Natural killer cell (primary cell): ENCODE results near the gene CBLB. TPM values are rescaled to one million over a fixed set of nuclear protein-coding genes. Genes with fewer than 3 reads are reported as not detected.

Source experiments
- ATAC-seq, 3 donors: fragments of 150-1000 bp in 2 of 3; fragments of 200-7000 bp in 1 of 3; cut with Tn5 transposase; 1 replicate in 1 of 3; 2 replicates in 2 of 3; pipeline ENCODE4 v1.10.0; 2021; ENCODE audit warnings: mild to moderate bottlenecking in 2 of 3, moderate library complexity in 2 of 3
- DNase-seq, 2 donors: peaks; one replicate each; pipeline versions ENCODE4 v3.0.0 to v3.0.0-alpha.2; 2013 to 2021; ENCODE audit warnings: mixed read lengths in 1 of 2
- H3K27ac ChIP-seq: one replicate; pipeline ENCODE4 v1.5.1; 2013; ENCODE audit warnings: mild to moderate bottlenecking, low read length
- H3K27me3 ChIP-seq: one replicate; pipeline ENCODE4 v1.6.1; 2013; ENCODE audit warnings: low read length; ENCODE audit not compliant: control insufficient read depth, insufficient read depth
- H3K36me3 ChIP-seq: one replicate; pipeline ENCODE4 v1.6.1; 2013; ENCODE audit warnings: low read length; ENCODE audit not compliant: control insufficient read depth, insufficient read depth
- H3K4me1 ChIP-seq: one replicate; pipeline ENCODE4 v1.6.1; 2013; ENCODE audit warnings: low read length; ENCODE audit not compliant: control insufficient read depth, insufficient read depth
- H3K4me3 ChIP-seq: one replicate; pipeline ENCODE4 v1.5.1; 2013; ENCODE audit warnings: low read length
- H3K9me3 ChIP-seq: one replicate; pipeline ENCODE4 v1.6.1; 2013; ENCODE audit warnings: low read length; ENCODE audit not compliant: control insufficient read depth, insufficient read depth
- H3K27ac Mint-ChIP-seq, 2 donors: one replicate each; pipeline ENCODE4 v1.8.0; 2022; ENCODE audit warnings: mild to moderate bottlenecking in 2 of 2, mixed read lengths in 2 of 2, moderate library complexity in 1 of 2
- H3K27me3 Mint-ChIP-seq, 2 donors: one replicate each; pipeline ENCODE4 v1.8.0; 2022; ENCODE audit warnings: low read depth in 2 of 2, mixed read lengths in 2 of 2
- H3K36me3 Mint-ChIP-seq: one replicate; pipeline ENCODE4 v1.8.0; 2022; ENCODE audit warnings: mixed read lengths
- H3K4me1 Mint-ChIP-seq, 2 donors: one replicate each; pipeline ENCODE4 v1.8.0; 2022; ENCODE audit warnings: mixed read lengths in 2 of 2
- H3K4me3 Mint-ChIP-seq: one replicate; pipeline ENCODE4 v1.8.0; 2022; ENCODE audit warnings: mild to moderate bottlenecking, moderate library complexity, mixed read lengths
- H3K9me3 Mint-ChIP-seq, 2 donors: one replicate each; pipeline ENCODE4 v1.8.0; 2022; ENCODE audit warnings: mixed read lengths in 2 of 2
- WGBS: methylation state at CpG from one replicate; pipeline ENCODE4 v1.1.7; 2013; ENCODE audit warnings: missing lambda C conversion rate; ENCODE audit not compliant: insufficient coverage; 5-methylcytosine and 5-hydroxymethylcytosine counted together
- intact Hi-C: fragments of 100-400 bp; cut with micrococcal nuclease; formaldehyde crosslinking; loops from one replicate; pipeline ENCODE4 v1.14.2; 2022
- total RNA-seq, 4 donors: library from RNA; stranded (reverse); fragments of 120-200 nt in 1 of 4; gene quantifications; one replicate each; pipeline versions ENCODE4 v1.2.3 to v1.2.4, GENCODE V29; 2013 to 2022
- TF ChIP-seq, protein P1 (sequence below): fragments of 200-600 bp; IDR thresholded peaks from one replicate; pipeline ENCODE4 v1.8.0; 2022; ENCODE audit warnings: antibody characterized with exemption

Gene CBLB
- total RNA-seq, 3 donors from 2014 or later (not counting 1 experiment from before 2014, with no cell fraction given) = 180 to 287 (median 230) TPM

- H3K27ac Mint-ChIP-seq = peak overlapping the region; percentile 68 to 78
- intact Hi-C loops = loop anchor here (2.0 kb wide), 1 partner anchor 20 kb away; no protein-coding TSS in a partner anchor
Observed at GRCh38 chr3:105772635-105773034, 96.2 kb downstream of the CBLB start.

GRCh38 chr3:105771392-105771791 lies 97.4 kb downstream of the CBLB start:
- peaks cover 85 to 87% of the 10 kb centered on the region in 2 donors for H3K4me1 Mint-ChIP-seq
- H3K4me1 ChIP-seq = peaks cover 17% of the 10 kb centered on the region
- intact Hi-C loops = no loop called here
- peak overlapping the region; percentile 68 to 78 for H3K27ac Mint-ChIP-seq
- H3K27me3 ChIP-seq = no peaks in the 10 kb centered on the region
- H3K4me3 Mint-ChIP-seq = peak overlapping the region; percentile 25
- peaks cover 12% of the 10 kb centered on the region for H3K36me3 Mint-ChIP-seq
- peaks cover 4% of the 10 kb centered on the region for H3K36me3 ChIP-seq
- no peak overlapping the region for H3K27ac ChIP-seq
- no CpG with 5 or more reads among the region's 1 CpG for WGBS
- no peaks in the 10 kb centered on the region for H3K9me3 ChIP-seq
- no peak for ATAC-seq
- H3K9me3 Mint-ChIP-seq = peaks cover 0 to 2% of the 10 kb centered on the region in 2 donors
- no peak overlapping the region for H3K4me3 ChIP-seq
- no peaks in the 10 kb centered on the region for H3K27me3 Mint-ChIP-seq
- TF ChIP-seq, protein P1, sequence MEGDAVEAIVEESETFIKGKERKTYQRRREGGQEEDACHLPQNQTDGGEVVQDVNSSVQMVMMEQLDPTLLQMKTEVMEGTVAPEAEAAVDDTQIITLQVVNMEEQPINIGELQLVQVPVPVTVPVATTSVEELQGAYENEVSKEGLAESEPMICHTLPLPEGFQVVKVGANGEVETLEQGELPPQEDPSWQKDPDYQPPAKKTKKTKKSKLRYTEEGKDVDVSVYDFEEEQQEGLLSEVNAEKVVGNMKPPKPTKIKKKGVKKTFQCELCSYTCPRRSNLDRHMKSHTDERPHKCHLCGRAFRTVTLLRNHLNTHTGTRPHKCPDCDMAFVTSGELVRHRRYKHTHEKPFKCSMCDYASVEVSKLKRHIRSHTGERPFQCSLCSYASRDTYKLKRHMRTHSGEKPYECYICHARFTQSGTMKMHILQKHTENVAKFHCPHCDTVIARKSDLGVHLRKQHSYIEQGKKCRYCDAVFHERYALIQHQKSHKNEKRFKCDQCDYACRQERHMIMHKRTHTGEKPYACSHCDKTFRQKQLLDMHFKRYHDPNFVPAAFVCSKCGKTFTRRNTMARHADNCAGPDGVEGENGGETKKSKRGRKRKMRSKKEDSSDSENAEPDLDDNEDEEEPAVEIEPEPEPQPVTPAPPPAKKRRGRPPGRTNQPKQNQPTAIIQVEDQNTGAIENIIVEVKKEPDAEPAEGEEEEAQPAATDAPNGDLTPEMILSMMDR = no peak
- DNase-seq = no peak

More at GRCh38 chr3:105772635-105773034, 96.2 kb downstream of the CBLB start:
- Mint-ChIP-seq H3K4me3 (peak overlapping the region; percentile 49), H3K4me1 (peaks cover 84 to 94% of the 10 kb centered on the region in 2 donors), H3K9me3 (peaks cover 0 to 2% of the 10 kb centered on the region in 2 donors), H3K36me3 (peaks cover 12% of the 10 kb centered on the region), H3K27me3 (no peaks in the 10 kb centered on the region)
- Histone ChIP-seq H3K4me1 (peaks cover 20% of the 10 kb centered on the region), H3K27me3 (no peaks in the 10 kb centered on the region), H3K36me3 (peaks cover 4% of the 10 kb centered on the region), H3K4me3 (no peak overlapping the region), H3K9me3 (no peaks in the 10 kb centered on the region), H3K27ac (no peak overlapping the region)
- WGBS = no CpG with 5 or more reads among the region's 2 CpGs
- DNase-seq (peak in 1 of 2 donors; percentile 43), ATAC-seq (peak; percentile 56 to 58 (median 57))
- TF ChIP-seq, protein P1 = no peak

DNA sequence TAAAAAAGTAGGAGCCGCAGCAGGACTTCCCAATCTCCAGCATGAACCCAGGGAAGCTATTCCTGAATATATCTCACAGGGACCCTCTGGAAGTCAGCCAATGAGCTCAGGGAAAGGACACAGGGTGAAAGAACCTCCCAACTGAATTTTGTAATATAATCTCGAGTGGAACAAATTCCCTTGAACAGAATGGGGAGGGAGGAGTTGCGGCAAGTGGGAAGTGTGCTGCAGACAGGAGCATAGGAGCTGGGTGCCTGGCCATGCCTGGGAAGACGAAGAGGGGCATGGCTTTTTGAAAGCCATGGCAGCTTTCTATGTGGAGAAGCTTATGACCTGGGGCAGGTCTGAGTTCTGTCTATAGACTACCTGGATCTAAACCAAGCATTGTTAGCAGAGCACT lies 98.4 kb downstream of the CBLB start:
- H3K36me3 Mint-ChIP-seq = peaks cover 12% of the 10 kb centered on the region
- H3K27ac Mint-ChIP-seq = peak overlapping the region; percentile 68 to 78
- peaks cover 4% of the 10 kb centered on the region for H3K36me3 ChIP-seq
- H3K9me3 ChIP-seq = no peaks in the 10 kb centered on the region
- no peaks in the 10 kb centered on the region for H3K27me3 Mint-ChIP-seq
- peaks cover 15% of the 10 kb centered on the region for H3K4me1 ChIP-seq
- DNase-seq = no peak
- no peaks in the 10 kb centered on the region for H3K27me3 ChIP-seq
- peak overlapping the region; percentile 28 for H3K4me3 Mint-ChIP-seq
- peaks cover 86 to 92% of the 10 kb centered on the region in 2 donors for H3K4me1 Mint-ChIP-seq
- ATAC-seq = no peak
- no peak overlapping the region for H3K27ac ChIP-seq
- intact Hi-C loops = no loop called here
- WGBS = 98% methylated on average over 4 of the region's 4 CpGs
- TF ChIP-seq, protein P1 = no peak
- peaks cover 0 to 2% of the 10 kb centered on the region in 2 donors for H3K9me3 Mint-ChIP-seq
- H3K4me3 ChIP-seq = no peak overlapping the region

- no peaks in the 10 kb centered on the region for H3K27me3 ChIP-seq
- intact Hi-C loops = no loop called here
- Mint-ChIP-seq H3K9me3 (peaks cover 0 to 2% of the 10 kb centered on the region in 2 donors), H3K36me3 (peaks cover 22% of the 10 kb centered on the region), H3K27ac (peak overlapping the region; percentile 90), H3K4me3 (peak overlapping the region; percentile 84), H3K4me1 (peaks cover 88 to 97% of the 10 kb centered on the region in 2 donors), H3K27me3 (no peaks in the 10 kb centered on the region)
- TF ChIP-seq, protein P1 = no peak
- H3K9me3 ChIP-seq = peaks cover 1% of the 10 kb centered on the region
- H3K36me3 ChIP-seq = no peaks in the 10 kb centered on the region
- DNase-seq (no peak), ATAC-seq (no peak)
- H3K4me1 ChIP-seq = peaks cover 13% of the 10 kb centered on the region
- H3K27ac ChIP-seq = no peak overlapping the region
- no peak overlapping the region for H3K4me3 ChIP-seq
Observed at GRCh38 chr3:105767776-105768175, 101.0 kb downstream of the CBLB start.
